OCI-M2 (cell line): Measurements from ENCODE around the gene SIRPD.
"Not testable (repeated sequence)": the region's sequence is repeated elsewhere in the genome, so short reads cannot be mapped to it uniquely, and the experiment has no call there.

Experiments
- DNase-seq: peaks from one replicate; lab custom pipeline; 2025; ENCODE audit not compliant: unreplicated experiment; lab: John Stamatoyannopoulos, UW

Gene SIRPD

GRCh38 chr20:1497371-1497770 is 60.1 kb downstream of the SIRPD start:
- not testable (repeated sequence) for DNase-seq

- no peak for DNase-seq
Measured at GRCh38 chr20:1496930-1497329, 60.6 kb downstream of the SIRPD start.

GRCh38 chr20:1494436-1494835 is 63.1 kb downstream of the SIRPD start:
- no peak for DNase-seq

GRCh38 chr20:1493536-1493935 is 64.0 kb downstream of the SIRPD start:
- DNase-seq = no peak

- DNase-seq = no peak
Measured at GRCh38 chr20:1491860-1492642, 65.5 kb downstream of the SIRPD start.

GRCh38 chr20:1491281-1491840 is 66.1 kb downstream of the SIRPD start, which contains the start of gene SIRPB2:
Gene SIRPB2 (minus strand): TSS chr20:1491420. CDS start chr20:1491359, 61 bp downstream.
- no peak for DNase-seq

- no peak for DNase-seq
Measured at GRCh38 chr20:1490643-1491195, 66.8 kb downstream of the SIRPD start.

GRCh38 chr20:1489764-1490436 is 67.6 kb downstream of the SIRPD start:
- no peak for DNase-seq

GRCh38 chr20:1489325-1489724 is 68.2 kb downstream of the SIRPD start:
- DNase-seq = no peak

GRCh38 chr20:1486566-1486965 is 70.9 kb downstream of the SIRPD start:
- no peak for DNase-seq

- no peak for DNase-seq
Measured at GRCh38 chr20:1484438-1485116, 72.9 kb downstream of the SIRPD start.
